ENCODE data around the gene RFNG. TPM values are rescaled to one million over a fixed set of nuclear protein-coding genes. Genes with fewer than 3 reads are reported as not detected.

RFNG gene
- total and polyA plus RNA-seq, 2 of the 13 experiments (the other 11 are each of a cell fraction or from before 2014, with no cell fraction given): 61.4 to 64.0 TPM

DNA sequence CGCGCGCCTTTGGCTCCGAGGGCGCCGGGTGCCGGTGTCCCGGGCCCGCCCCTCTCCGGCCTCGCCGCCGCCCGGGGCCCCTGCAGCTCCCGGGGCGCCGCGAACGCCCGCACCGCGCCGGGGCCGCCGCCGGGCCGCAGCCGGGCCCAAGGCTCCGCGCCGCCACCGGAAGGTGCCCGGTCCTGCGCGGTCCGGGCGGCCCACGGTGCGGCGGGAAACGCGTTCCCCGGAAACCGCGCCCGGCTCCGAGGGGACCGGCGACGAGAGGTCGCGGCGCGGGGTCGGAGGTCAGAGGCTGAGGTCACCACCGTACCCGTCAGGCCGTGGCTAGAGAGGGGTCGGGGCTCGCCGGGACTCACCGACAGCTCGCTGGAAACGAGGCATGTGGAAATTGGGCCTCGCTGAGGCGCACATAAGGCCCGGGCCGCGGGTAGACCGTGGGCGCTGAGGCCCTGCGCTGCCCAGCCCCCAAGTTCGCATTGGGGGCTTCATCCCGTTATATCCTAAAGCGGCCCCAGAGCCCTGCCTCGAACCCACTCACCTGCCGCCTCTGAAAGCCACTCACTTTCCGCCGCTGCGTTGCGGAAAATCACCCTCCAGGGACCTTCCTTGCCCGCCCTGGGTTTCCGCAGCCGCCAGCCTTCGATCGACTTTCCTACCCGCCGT, 14.2 kb upstream of the RFNG start, which contains the start of gene DUS1L (continued):
- TF ChIP-seq, protein P1, sequence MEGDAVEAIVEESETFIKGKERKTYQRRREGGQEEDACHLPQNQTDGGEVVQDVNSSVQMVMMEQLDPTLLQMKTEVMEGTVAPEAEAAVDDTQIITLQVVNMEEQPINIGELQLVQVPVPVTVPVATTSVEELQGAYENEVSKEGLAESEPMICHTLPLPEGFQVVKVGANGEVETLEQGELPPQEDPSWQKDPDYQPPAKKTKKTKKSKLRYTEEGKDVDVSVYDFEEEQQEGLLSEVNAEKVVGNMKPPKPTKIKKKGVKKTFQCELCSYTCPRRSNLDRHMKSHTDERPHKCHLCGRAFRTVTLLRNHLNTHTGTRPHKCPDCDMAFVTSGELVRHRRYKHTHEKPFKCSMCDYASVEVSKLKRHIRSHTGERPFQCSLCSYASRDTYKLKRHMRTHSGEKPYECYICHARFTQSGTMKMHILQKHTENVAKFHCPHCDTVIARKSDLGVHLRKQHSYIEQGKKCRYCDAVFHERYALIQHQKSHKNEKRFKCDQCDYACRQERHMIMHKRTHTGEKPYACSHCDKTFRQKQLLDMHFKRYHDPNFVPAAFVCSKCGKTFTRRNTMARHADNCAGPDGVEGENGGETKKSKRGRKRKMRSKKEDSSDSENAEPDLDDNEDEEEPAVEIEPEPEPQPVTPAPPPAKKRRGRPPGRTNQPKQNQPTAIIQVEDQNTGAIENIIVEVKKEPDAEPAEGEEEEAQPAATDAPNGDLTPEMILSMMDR (CRISPR knock-in tag; IDR thresholded peaks at IDR 0.05): peak; percentile 42
- TF ChIP-seq ARID2 (CRISPR knock-in tag; IDR thresholded peaks at IDR 0.05; ENCODE audit: borderline replicate concordance) (no peak), NFIC (IDR thresholded peaks at IDR 0.05; ENCODE audit: low read length) (no peak), MLLT10 (CRISPR knock-in tag; IDR thresholded peaks at IDR 0.05) (no peak), ZNF317 (CRISPR knock-in tag; IDR thresholded peaks at IDR 0.05) (no peak), HBP1 (CRISPR knock-in tag; IDR thresholded peaks at IDR 0.05; ENCODE audit: low read depth) (peak; percentile 97), ZNF768 (CRISPR knock-in tag; IDR thresholded peaks at IDR 0.05) (peak; percentile 91), ZMAT3 (CRISPR knock-in tag; conservative IDR thresholded peaks at IDR 0.05) (peak; percentile 60; the same call in 1 of the 2 replicates), ZNF251 (CRISPR knock-in tag; IDR thresholded peaks at IDR 0.05) (peak; percentile 94; the same call in 1 of the 2 replicates), ZNF143 (CRISPR knock-in tag; IDR thresholded peaks at IDR 0.05) (peak; percentile 59; the same call in 1 of the 2 replicates), ZSCAN12 (CRISPR knock-in tag; IDR thresholded peaks at IDR 0.05) (peak; percentile 66; the same call in 1 of the 2 replicates), CBX2 (IDR thresholded peaks at IDR 0.05; ENCODE audit: low read depth, low read length) (no peak), CBX2 (CRISPR knock-in tag; IDR thresholded peaks at IDR 0.05; ENCODE audit: low read depth) (peak; percentile 60; the same call in 1 of the 2 replicates)
- TF ChIP-seq, protein P2, sequence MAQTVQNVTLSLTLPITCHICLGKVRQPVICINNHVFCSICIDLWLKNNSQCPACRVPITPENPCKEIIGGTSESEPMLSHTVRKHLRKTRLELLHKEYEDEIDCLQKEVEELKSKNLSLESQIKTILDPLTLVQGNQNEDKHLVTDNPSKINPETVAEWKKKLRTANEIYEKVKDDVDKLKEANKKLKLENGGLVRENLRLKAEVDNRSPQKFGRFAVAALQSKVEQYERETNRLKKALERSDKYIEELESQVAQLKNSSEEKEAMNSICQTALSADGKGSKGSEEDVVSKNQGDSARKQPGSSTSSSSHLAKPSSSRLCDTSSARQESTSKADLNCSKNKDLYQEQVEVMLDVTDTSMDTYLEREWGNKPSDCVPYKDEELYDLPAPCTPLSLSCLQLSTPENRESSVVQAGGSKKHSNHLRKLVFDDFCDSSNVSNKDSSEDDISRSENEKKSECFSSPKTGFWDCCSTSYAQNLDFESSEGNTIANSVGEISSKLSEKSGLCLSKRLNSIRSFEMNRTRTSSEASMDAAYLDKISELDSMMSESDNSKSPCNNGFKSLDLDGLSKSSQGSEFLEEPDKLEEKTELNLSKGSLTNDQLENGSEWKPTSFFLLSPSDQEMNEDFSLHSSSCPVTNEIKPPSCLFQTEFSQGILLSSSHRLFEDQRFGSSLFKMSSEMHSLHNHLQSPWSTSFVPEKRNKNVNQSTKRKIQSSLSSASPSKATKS (CRISPR knock-in tag; IDR thresholded peaks at IDR 0.05): no peak
- TF ChIP-seq, protein P3, sequence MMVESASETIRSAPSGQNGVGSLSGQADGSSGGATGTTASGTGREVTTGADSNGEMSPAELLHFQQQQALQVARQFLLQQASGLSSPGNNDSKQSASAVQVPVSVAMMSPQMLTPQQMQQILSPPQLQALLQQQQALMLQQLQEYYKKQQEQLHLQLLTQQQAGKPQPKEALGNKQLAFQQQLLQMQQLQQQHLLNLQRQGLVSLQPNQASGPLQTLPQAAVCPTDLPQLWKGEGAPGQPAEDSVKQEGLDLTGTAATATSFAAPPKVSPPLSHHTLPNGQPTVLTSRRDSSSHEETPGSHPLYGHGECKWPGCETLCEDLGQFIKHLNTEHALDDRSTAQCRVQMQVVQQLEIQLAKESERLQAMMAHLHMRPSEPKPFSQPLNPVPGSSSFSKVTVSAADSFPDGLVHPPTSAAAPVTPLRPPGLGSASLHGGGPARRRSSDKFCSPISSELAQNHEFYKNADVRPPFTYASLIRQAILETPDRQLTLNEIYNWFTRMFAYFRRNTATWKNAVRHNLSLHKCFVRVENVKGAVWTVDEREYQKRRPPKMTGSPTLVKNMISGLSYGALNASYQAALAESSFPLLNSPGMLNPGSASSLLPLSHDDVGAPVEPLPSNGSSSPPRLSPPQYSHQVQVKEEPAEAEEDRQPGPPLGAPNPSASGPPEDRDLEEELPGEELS (CRISPR knock-in tag; IDR thresholded peaks at IDR 0.05): no peak
- TF ChIP-seq, protein P4, sequence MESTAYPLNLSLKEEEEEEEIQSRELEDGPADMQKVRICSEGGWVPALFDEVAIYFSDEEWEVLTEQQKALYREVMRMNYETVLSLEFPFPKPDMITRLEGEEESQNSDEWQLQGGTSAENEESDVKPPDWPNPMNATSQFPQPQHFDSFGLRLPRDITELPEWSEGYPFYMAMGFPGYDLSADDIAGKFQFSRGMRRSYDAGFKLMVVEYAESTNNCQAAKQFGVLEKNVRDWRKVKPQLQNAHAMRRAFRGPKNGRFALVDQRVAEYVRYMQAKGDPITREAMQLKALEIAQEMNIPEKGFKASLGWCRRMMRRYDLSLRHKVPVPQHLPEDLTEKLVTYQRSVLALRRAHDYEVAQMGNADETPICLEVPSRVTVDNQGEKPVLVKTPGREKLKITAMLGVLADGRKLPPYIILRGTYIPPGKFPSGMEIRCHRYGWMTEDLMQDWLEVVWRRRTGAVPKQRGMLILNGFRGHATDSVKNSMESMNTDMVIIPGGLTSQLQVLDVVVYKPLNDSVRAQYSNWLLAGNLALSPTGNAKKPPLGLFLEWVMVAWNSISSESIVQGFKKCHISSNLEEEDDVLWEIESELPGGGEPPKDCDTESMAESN (CRISPR knock-in tag; conservative IDR thresholded peaks at IDR 0.05): peak; percentile 94
- TF ChIP-seq, protein P5, sequence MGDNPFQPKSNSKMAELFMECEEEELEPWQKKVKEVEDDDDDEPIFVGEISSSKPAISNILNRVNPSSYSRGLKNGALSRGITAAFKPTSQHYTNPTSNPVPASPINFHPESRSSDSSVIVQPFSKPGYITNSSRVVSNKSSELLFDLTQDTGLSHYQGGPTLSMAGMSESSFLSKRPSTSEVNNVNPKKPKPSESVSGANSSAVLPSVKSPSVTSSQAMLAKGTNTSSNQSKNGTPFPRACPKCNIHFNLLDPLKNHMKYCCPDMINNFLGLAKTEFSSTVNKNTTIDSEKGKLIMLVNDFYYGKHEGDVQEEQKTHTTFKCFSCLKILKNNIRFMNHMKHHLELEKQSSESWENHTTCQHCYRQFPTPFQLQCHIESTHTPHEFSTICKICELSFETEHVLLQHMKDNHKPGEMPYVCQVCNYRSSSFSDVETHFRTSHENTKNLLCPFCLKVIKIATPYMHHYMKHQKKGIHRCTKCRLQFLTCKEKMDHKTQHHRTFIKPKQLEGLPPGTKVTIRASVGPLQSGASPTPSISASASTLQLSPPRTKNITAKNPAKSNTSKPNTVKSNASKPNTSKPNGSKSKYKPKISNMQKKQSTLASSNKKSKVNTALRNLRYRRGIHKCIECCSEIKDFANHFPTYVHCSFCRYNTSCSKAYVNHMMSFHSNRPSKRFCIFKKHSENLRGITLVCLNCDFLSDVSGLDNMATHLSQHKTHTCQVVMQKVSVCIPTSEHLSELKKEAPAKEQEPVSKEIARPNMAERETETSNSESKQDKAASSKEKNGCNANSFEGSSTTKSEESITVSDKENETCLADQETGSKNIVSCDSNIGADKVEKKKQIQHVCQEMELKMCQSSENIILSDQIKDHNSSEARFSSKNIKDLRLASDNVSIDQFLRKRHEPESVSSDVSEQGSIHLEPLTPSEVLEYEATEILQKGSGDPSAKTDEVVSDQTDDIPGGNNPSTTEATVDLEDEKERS (CRISPR knock-in tag; IDR thresholded peaks at IDR 0.05): no peak
